NCI-H2196 (cell line): ENCODE data around the gene KLF12.

Experiments used
- DNase-seq: peaks from one replicate; lab custom pipeline; 2025; ENCODE audit not compliant: unreplicated experiment; lab: John Stamatoyannopoulos, UW

KLF12 gene

DNA sequence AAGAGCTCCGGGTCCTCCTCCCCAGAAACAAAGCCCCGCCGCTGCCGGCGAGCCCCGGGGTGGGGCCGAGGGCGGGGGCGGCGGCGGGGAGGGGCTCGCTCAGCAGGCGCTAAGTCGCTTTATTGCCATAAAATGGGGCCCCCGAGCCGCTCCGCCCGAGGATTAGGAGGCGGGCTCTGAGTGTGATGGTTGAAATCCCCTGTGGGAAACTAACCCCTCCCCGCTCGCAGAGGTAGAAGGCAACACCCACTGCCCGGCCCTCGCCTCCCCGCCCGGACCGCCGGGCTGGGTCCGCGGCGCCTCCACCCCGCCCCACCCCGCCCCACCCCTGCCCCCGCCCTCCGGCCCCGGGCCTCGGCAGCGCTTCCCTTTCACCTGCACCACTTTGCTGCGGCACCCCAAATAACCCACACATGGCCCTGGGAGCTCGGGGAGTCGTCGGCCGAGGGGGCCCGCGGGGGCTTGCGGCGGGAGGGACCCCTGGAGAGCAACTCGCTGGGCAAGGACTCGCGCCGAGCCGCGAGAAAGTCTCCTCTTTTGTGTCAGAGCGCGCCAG lies at the start of gene KLF12:
TSS of gene KLF12 (minus strand) at position 184 of the 556 bp plus-strand sequence.
- peak; percentile 52 for DNase-seq

DNA sequence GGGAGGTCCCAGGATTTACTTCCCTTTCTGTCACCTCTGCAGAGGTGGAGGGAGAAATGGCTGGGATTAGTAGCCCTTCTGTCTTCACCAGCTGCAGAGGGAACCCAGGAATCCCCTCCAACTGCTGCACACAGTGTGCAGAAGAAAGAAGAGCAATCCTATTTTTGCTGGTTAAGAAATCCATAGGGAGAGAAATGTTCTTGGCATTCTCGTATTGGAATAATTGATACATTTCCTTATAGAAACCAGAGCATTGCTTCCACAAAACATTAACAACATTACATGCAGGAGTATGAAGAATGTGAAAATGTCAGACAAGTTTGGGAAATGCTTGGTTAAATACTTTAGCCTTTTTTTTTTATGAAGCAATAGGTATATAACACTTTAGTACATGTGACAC lies 48.3 kb upstream of the KLF12 start:
- no peak for DNase-seq

DNA sequence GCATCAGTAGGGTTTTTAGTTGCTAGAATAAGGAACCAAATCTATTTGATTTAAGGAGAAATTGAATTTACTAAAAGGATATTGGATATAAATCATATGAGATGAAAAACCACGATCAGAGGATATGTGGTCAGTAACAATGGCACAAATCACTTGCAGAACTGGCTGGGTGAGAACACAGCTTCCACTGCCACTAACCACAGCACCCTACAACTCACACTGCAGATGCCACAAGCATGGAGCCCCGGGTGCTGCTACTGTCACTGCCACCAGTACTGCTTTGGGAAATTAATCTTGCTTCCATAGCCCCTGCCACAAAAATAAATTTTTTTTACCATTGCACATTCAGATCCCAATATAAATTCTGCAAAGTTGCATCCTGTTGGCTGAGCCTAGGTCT lies 40.6 kb upstream of the KLF12 start:
- no peak for DNase-seq

DNA sequence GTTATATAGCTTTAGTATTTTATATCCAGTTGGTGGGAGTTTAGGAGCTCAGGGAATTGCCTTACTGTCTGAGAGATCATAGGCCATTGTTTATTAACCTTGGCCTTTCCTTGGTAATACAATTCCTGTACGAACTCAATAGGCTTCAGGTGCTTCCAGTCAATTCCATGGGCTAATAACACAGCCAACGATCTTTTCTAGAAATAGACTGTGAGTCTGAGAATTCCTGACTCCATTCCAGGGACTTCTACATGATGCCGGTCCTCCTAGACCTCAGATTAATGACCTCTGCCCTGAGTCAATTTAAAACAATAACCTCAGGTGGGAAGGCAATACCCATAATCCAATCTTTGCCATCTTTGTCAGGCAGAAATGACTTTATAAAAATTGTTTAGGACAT lies 39.6 kb upstream of the KLF12 start:
- no peak for DNase-seq

DNA sequence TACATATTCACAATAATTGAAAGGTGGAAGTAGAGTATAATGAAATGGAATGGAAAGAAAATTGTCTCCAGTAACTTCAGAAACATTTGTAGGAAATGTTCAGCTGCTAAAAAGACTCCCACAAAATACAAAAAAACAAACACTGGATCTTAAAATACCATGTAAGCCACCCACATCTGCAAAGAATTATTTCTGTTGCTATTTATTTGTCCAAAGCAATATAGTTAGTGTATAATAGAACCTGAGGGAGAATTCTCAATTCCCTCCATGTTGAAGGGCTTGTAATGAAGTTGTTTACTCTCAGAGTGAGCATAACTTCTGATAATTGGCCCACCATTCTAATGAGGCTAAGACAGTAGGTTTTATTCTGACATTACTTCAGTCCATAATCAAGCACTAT lies 37.4 kb upstream of the KLF12 start:
- DNase-seq, result no peak

DNA sequence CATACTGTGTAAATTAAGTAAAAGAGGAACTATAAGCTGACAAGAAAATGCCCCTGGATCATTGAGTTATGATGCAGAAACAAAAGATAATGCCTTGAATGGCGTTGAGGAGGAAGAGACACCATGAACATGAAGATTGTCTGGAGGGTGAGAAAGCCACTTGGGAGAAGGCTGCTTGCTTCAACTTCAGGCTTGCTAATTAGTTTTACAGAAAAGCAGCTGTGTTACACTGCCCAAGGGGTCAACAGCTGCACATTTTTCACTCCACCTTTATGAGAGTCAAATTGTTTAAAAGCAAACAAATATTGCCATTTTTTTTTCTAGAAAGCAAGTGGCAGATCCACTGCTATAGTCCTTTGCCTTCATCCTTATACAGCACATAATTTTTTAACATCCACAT lies 35.5 kb upstream of the KLF12 start:
- no peak for DNase-seq

DNA sequence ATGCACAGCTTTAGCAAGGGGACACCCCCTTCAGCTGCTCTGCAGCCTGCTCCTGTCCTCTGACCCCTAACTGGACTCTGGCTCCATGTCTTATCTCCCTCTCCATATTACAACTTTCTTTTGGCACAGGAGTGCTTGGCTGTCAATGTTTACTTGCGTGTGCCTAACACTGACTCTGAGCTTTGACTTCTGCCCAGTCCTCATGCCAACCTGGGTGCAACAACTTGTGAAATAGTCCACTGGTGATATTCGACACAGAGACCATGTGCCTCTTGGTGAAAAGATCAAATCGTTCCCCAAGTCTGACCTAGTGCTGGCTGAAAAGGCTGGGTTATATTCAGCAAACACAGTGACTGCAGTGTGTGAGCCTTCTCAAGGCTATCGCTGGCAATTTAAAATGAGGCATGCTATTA lies 34.1 kb upstream of the KLF12 start:
- no peak for DNase-seq

DNA sequence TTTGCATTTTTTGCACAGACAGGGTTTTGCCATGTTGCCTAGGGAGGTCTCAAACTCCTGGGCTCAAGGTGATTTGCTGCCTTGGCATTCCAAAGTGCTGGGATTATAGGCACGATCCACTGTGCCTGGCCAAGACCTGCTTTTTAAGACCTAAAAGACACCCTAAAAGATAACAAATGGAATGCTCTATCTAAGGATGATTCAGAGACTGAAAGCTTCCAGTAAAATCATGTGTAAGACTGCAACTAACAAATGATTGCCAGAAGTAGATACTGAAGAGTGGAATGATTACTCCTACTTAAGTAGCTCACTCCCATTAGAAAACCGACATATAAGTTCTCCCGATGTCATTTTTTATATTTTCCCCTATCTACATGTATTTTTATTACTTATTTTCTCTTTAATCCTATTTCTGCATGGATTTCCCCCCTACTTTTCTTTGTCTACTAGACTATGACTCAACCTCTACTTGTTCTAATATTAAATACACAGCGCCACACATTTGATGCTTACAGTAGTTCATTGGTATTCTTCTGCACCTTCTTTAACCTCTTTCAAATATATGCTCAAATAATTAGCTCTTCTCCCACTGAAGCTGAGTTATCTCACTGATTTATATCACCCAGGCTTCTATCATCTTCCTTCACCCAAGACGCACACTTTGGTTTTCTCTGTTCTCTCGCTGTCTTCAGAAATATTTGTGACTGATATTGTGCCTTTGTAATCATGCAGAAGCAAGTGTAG lies 32.2 kb upstream of the KLF12 start:
- no peak for DNase-seq

DNA sequence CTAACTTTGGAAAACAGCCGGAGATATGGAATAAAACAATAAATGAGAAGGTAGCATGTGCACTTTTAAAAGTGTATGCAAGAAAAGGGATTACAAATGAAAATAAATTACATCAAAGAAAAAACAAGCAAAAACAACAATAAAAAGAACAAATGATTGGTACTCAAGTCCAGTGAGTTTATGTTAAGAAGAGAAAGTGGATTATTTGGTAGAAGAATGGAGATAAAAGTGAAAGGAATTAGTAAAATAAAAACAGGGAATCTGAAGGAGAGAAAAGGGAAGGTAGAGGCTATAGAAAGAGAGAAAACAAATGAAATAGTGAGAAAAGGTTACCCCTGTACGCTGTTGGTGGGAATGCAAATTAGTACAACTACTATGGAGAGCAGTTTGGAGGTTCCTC lies 28.6 kb upstream of the KLF12 start:
- no peak for DNase-seq

DNA sequence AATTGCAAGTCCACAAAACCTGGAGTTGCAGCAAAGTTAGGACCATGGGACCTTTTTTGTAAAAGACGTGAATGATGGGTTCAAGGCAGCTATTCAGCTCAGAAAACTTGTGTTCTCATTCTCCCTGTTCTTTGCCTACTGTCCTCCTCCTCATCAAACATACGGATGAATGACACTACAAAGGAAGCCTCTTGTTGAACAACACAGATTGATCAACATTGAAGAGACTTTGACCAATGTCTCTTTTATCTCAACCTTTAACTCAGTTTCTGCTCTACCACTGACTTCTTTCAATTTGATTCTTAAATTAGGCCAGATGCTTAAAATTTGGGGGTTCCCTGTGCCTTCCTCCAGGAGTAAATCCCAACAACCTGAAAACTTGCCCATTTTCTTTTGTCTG lies 27.9 kb upstream of the KLF12 start:
- DNase-seq, result no peak

DNA sequence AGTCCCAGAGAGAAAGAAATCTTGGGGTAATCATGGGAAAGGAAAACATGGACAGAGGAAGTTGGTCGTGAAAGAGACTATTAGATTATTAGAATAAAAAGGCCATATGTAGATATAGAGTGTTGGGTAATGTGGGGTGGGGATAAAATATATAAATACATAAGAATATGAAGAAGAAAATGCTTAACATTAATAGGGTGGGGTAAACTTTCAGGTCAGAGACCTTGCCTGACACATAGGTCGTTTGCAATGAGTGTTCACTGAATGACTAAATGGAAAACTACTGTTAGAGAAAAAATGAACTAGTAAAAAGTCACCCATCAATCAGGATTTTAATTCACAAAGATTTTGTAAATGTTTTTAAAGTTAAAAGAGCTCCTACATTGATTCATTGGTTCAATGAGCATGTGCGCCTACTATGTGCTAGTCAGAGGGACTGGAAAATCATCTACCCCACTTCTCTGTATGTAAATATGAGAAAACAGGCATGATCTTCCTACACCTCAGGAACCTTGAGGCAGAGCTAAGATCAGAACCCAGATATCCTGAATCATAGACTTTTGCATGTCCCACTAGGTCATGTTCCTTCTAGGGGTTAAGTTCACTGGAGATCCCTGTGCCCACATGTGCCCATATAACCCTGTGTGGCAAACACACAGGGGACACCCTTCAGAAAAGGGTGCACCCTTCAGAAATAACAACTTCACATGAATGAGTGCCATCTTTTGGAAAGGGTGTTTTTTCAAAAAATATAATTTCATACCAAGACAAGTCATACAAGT lies 24.6 kb upstream of the KLF12 start:
- DNase-seq, result no peak

DNA sequence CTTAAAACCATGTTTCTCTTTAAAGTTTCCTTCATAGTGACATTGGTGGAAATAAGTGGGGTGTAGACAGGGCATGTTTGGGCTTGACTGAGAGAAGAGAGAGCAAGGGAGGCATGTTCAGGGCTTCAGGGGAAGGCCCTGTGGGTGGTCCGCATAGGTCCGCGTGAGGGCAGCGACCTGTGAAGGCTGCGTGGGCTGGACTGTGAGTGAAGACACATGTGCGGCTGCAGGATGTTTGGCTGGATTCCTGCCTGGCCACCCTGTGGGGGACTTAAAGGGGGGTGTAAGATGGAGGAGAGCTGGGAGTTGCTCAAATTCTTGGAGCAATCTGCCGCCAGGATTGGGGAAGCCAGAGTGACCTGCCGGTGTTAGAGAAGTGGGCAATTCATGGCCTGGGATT lies 23.8 kb upstream of the KLF12 start:
- DNase-seq, result no peak

DNA sequence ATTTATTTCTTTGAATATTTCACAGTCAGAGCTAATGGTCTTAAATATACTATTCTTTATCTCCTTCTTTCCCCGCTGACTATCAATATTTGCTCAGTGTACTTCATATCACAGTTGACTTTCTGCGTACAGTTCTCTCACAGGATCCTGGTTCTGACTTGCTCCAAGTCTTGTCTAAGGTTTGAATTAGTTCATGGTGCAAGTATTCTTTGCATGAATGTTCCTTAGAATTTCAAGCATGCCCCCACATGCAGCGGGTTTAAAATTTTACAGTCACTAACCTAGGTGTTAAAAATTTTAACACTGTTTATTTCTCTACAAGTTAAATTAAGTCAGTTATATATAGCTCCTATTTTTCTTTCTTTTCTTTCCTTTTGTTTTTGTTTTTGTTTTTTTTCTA lies 20.8 kb upstream of the KLF12 start:
- DNase-seq, result no peak

DNA sequence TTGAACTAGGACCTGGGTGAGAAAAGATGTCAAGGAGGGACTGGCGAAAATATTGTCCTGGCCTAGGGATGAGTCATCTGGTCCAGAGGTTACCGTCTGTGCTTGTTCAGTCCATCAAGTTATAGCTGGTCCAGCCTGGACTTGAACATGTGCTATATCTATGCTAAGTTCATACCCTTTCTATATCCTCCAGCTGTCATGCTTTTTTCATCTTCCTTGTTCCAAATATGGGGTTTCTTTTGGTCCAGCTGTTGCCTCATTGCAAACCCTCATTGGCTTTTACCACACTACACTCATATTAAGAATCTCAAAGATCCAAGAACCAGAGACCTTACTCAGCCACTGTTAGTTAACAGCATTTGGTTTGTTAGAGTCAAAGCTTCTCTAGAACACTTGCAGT lies 19.1 kb upstream of the KLF12 start:
- no peak for DNase-seq

DNA sequence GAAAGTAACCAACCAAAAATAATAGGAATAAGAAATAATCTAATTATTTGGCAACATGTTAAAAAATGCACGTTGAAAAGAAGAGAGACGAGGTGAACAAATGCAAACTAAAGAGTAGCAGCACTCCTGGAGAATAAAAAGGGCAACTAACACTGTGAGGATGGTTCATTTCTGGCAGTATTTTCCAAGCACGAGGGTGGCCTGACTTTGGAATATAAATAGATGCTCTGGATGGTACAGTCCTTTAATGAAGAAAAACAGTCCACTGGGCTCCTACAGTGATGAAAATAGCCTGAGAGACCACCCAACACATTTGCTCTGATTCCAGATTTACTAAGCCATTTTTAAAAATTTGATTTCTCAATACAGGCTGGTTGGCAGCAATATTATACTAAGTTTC lies 17.7 kb upstream of the KLF12 start:
- no peak for DNase-seq

DNA sequence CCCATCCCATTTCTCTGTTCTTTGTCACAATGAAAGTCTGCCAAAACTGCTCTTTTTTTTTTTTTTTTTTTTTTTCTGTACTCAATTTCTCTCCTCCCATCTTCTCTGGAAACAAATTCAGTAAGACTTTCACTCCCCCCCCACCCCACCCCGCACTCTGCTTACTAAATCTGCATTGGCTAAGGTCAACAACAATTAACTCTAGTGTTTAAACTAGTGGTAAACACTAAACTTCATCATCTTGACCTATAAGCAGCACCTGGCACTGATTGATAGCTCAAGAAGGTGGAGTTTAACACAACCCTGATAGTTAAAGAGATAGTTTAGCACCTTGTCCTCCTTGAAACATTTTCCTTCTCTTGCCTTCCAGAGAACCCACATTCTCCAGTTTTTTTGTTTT lies 14.1 kb upstream of the KLF12 start:
- no peak for DNase-seq

DNA sequence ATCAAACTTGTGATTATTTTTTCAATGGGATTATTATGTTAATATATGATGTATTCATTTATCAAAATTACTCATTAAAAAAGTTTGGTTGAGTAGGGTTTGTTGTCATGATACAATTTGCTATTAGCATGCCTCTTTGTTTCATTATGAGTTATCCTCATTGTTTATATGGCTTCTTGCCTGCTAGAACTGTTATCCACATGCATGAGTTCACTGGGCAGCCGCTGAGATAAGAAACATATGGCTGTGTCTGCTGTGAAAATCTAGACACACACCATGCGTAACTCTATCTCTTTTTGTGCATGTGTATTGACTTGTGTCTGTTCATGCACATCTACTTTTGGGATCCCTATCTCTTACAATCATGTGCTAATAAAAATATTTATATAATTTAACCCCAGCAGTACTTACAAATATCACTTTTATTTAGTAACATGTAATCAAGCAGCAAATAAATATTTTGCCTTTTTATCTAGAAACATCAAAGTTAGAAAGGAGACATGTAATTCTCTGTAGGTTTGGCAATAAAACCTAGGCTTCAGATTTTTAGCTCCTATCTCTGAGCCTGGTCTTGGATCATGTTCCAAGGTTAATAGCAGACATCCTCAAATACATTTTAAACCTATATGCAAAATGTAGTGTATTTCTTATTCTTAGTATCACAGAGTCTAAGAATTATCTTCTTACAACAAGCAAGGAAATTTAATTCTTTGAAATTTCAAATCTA lies 11.2 kb upstream of the KLF12 start:
- no peak for DNase-seq

DNA sequence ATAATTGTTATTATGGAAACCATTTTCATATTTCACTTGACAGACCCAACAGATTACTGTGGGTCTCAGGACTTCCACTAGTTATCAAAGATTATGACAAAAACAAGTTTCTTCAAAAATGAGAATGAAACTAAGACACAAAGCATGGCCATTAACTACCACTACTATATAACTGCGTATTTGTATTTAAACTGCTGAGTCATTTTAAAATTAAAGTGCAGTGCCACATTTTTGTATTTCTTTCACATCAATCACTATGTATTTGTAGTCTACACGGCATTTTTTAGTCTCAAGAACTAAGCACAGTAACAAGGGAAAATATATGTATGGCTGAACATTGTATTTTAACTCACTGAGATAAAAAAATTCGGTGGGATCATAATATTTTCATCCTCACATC lies 10.1 kb upstream of the KLF12 start:
- DNase-seq, result no peak

DNA sequence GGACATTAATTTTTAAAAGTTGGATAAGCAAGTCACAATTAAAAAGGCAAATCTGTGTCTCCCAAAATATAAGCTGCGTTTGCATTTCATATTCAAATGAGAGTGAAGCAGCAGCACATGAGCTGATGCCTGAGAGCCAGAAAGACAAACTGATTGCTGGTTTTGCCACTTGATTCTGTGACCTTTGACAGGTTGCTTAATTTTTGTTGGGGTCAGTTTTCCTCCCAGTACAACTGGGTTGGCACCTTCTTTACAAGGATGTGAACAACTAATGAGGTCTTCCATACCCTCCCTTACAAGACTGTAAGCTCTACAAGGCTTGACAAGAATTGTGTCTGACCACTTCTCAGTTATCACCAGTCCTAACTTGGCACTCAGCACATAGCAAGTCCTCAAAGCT lies 8.1 kb upstream of the KLF12 start:
- DNase-seq, result no peak

DNA sequence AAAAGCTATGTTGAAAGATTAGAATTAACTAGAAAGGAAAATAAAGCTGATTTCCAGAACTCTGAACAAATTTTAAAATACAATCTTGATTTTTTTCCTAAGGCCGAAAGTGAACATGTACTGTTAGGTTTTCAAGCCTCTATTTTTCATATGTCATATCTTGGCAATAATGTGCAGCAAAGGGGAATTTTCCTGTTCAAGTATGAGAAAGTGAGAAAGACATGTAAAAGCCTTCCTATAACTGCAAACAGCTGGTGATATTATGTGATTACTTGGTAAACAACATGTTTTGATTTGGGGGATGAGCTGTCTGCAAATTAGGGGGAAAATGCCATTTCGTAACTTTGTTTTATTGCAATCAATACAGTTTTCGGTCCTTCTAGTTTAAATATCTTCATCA lies 4.0 kb upstream of the KLF12 start:
- no peak for DNase-seq

DNA sequence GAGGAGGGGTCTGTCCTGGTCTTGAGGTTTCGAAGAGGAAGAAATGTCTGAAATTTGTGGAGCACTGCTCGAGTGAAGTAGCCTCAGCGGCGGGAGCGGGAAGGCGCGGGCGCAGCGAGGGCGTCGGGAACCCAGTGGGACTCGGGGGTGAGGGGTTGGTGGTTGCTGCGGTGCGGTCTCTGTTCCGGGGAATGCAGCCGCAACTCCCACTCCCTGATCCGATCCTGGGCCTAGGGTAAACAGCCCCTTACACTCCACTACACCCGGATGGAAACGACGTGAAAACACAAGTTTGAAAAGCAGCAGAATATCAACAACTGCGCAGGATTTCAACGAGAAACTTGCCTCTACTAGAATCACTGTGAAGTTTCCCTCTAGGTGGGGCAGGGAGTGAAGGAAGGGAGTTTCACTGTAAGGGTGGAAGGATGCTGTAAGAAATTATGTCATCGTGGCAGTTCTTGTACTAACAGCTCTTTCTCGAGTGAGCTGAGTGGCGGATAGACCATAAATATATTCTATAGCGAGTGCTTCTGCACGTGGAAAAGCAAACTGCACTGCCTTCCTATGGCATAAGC lies 2.0 kb upstream of the KLF12 start:
- DNase-seq, result no peak
